Keratinocyte (primary cell): ENCODE results near the gene MLLT6. TPM values are rescaled to one million over a fixed set of nuclear protein-coding genes. Genes with fewer than 3 reads are reported as not detected.

ENCODE experiments used
- DNase-seq: peaks from one replicate; pipeline ENCODE4 v3.0.0-alpha.2; 2011; ENCODE audit warnings: low read depth, missing footprints, low spot score
- FAIRE-seq: peaks from 2 replicates; lab custom pipeline; 2011; peaks lifted over from hg19 to GRCh38; lab: Jason Lieb, UNC
- H2AFZ ChIP-seq: 2 replicates; pipeline ENCODE4 v1.6.0; 2012; ENCODE audit warnings: low read length, control low read depth, inconsistent platforms; ENCODE audit not compliant: control insufficient read depth
- H3K27ac ChIP-seq: 2 replicates; pipeline ENCODE4 v1.5.1; 2011; ENCODE audit warnings: low read length; ENCODE audit not compliant: control insufficient read depth, insufficient read depth
- H3K27me3 ChIP-seq: 3 replicates; pipeline ENCODE4 v1.6.0; 2011; ENCODE audit warnings: low read length; ENCODE audit not compliant: control insufficient read depth, insufficient read depth; ENCODE audit errors: extremely low read depth
- H3K36me3 ChIP-seq, 2 experiments: 2 replicates in 1 of 2; 3 replicates in 1 of 2; pipeline ENCODE4 v1.5.1; 2011; ENCODE audit warnings: low read length in 2 of 2, mild to moderate bottlenecking in 1 of 2; ENCODE audit not compliant: control insufficient read depth in 2 of 2, insufficient read depth in 2 of 2; ENCODE audit errors: extremely low read depth in 1 of 2
- H3K4me1 ChIP-seq: 3 replicates; pipeline ENCODE4 v1.5.1; 2011; ENCODE audit warnings: low read length; ENCODE audit not compliant: control insufficient read depth, insufficient read depth; ENCODE audit errors: extremely low read depth
- H3K4me2 ChIP-seq: 3 replicates; pipeline ENCODE4 v1.6.0; 2011; ENCODE audit warnings: low read depth, low read length; ENCODE audit not compliant: control insufficient read depth, insufficient read depth; ENCODE audit errors: extremely low read depth
- H3K4me3 ChIP-seq, 3 experiments: fragments of 200-600 bp in 1 of 3; sonication (generic) in 1 of 3; 2 replicates in 2 of 3; 3 replicates in 1 of 3; pipeline ENCODE4 v1.5.1; 2011 to 2016; ENCODE audit warnings: low read length in 3 of 3, mild to moderate bottlenecking in 3 of 3, control low read depth in 2 of 3, inconsistent platforms in 1 of 3, low read depth in 1 of 3, mixed read lengths in 1 of 3, mixed run types in 1 of 3, moderate library complexity in 1 of 3; ENCODE audit not compliant: control insufficient read depth in 2 of 3, insufficient read depth in 2 of 3; ENCODE audit errors: extremely low read depth in 1 of 3
- H3K79me2 ChIP-seq: 2 replicates; pipeline ENCODE4 v1.6.0; 2012; ENCODE audit warnings: low read length; ENCODE audit not compliant: control insufficient read depth, insufficient read depth
- H3K9ac ChIP-seq: 3 replicates; pipeline ENCODE4 v1.6.0; 2011; ENCODE audit warnings: low read length; ENCODE audit not compliant: control insufficient read depth, insufficient read depth; ENCODE audit errors: extremely low read depth
- H3K9me1 ChIP-seq: 3 replicates; pipeline ENCODE4 v1.6.0; 2011; ENCODE audit warnings: low read length; ENCODE audit not compliant: control insufficient read depth, insufficient read depth; ENCODE audit errors: extremely low read depth
- H3K9me3 ChIP-seq: 2 replicates; pipeline ENCODE4 v1.5.1; 2012; ENCODE audit warnings: low read depth, low read length; ENCODE audit not compliant: control insufficient read depth
- H4K20me1 ChIP-seq: 3 replicates; pipeline ENCODE4 v1.6.0; 2011; ENCODE audit warnings: low read length; ENCODE audit not compliant: control insufficient read depth, insufficient read depth; ENCODE audit errors: extremely low read depth
- EZH2 ChIP-seq: IDR thresholded peaks from one replicate; pipeline ENCODE4 v1.6.1; 2012; ENCODE audit warnings: inconsistent platforms, mild to moderate bottlenecking, low read length, moderate library complexity
- dilution Hi-C: fragments of 300-500 bp; cut with MboI; formaldehyde crosslinking; loops from one replicate; pipeline ENCODE4 v1.7.0; 2020; ENCODE audit warnings: low sequenced_read_pairs; ENCODE audit not compliant: extremely low pct_ligation_motif_present
- polyA plus RNA-seq, 5 experiments: library from polyadenylated mRNA; depleted of rRNA in 3 of 5; stranded (reverse) in 3 of 5; stranded (forward) in 1 of 5; unstranded in 1 of 5; fragments of >200 nt; gene quantifications; 1 replicate in 1 of 5; 2 replicates in 3 of 5; 3 replicates in 1 of 5; pipeline versions ENCODE4 v1.2.1 to v1.2.3, GENCODE V29; 2011 to 2012; ENCODE audit warnings: missing spikeins in 2 of 5, low read depth in 1 of 5, low replicate concordance in 1 of 5
- TF ChIP-seq, protein P1 (sequence below), 3 experiments: IDR thresholded peaks in 1 of 3; conservative IDR thresholded peaks in 1 of 3; optimal IDR thresholded peaks in 1 of 3; 2 replicates in 2 of 3; 3 replicates in 1 of 3; pipeline versions ENCODE3 to v1.5.1; 2011; ENCODE audit warnings: low read length in 3 of 3, mild to moderate bottlenecking in 3 of 3, moderate library complexity in 2 of 3, control low read depth in 1 of 3, inconsistent platforms in 1 of 3; ENCODE audit not compliant: insufficient read depth in 2 of 3; ENCODE audit errors: extremely low read depth in 1 of 3

Gene MLLT6
- polyA plus RNA-seq, 1 donor (not counting 4 experiments of a cell fraction or from before 2014, with no cell fraction given): 17.4 TPM

DNA sequence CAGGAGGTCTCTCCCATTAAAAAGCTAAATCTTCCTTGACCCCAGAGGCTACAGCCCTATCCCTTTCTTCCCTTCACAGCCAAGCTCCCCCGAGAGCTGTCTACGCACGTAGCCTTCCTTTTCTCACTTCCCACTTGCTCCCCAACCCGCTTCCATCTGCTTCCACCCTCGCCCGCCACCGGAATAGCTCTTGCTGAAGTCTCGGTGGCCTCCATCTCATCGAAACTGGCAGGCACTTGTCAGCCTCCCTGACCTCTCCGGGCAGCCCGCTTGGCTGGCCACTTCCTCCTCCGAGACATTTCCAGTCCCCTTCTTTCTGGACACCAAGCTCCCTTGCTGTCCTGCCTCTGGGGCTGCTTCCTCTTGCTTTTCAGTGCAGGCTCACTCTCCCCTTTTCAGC lies 19.6 kb upstream of the MLLT6 start:
- no peaks in the 10 kb centered on the region for H3K9me1 ChIP-seq
- no peak overlapping the region for H3K4me2 ChIP-seq
- no peak overlapping the region for H2AFZ ChIP-seq
- TF ChIP-seq EZH2: no peak
- TF ChIP-seq, protein P1, sequence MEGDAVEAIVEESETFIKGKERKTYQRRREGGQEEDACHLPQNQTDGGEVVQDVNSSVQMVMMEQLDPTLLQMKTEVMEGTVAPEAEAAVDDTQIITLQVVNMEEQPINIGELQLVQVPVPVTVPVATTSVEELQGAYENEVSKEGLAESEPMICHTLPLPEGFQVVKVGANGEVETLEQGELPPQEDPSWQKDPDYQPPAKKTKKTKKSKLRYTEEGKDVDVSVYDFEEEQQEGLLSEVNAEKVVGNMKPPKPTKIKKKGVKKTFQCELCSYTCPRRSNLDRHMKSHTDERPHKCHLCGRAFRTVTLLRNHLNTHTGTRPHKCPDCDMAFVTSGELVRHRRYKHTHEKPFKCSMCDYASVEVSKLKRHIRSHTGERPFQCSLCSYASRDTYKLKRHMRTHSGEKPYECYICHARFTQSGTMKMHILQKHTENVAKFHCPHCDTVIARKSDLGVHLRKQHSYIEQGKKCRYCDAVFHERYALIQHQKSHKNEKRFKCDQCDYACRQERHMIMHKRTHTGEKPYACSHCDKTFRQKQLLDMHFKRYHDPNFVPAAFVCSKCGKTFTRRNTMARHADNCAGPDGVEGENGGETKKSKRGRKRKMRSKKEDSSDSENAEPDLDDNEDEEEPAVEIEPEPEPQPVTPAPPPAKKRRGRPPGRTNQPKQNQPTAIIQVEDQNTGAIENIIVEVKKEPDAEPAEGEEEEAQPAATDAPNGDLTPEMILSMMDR (optimal IDR thresholded peaks at IDR 0.05 in 1 of 3, IDR thresholded peaks at IDR 0.05 in 1 of 3, conservative IDR thresholded peaks at IDR 0.05 in 1 of 3; ENCODE audit: extremely low read depth in 1 of 3, insufficient read depth in 2 of 3, low read length in 3 of 3): no peak
- no peak overlapping the region for H3K27ac ChIP-seq
- DNase-seq (no peak), FAIRE-seq (no peak)
- no peaks in the 10 kb centered on the region for H3K9me3 ChIP-seq
- no peaks in the 10 kb centered on the region for H3K4me1 ChIP-seq
- no peaks in the 10 kb centered on the region for H3K79me2 ChIP-seq
- dilution Hi-C loops: no loop called here
- peaks cover 8% of the 10 kb centered on the region for H3K27me3 ChIP-seq
- no peaks in the 10 kb centered on the region for H3K36me3 ChIP-seq
- H3K9ac ChIP-seq: no peak overlapping the region
- H4K20me1 ChIP-seq: no peaks in the 10 kb centered on the region
- H3K4me3 ChIP-seq: no peak overlapping the region

DNA sequence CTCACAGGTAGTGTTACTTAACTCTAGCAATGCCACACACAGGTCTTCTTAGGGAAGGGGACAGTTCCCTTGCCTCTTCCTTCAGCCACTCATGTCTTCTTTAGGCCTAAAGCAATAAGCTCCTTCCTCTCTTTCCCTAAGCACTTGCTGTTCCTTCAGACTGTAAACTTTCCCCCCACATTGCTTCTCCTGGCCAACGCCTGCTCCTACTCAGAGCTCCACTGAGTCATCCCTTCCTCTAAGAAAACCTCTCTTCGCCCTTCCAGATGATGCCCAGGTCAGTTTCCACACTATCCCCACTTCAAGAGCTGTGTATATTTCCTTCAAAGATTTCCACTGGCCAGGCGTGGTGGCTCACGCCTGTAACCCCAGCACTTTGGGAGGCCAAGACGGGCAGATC lies 17.8 kb upstream of the MLLT6 start:
- H3K36me3 ChIP-seq: no peaks in the 10 kb centered on the region
- DNase-seq: no peak
- H3K27me3 ChIP-seq: peaks cover 8% of the 10 kb centered on the region
- dilution Hi-C loops: no loop called here
- no peaks in the 10 kb centered on the region for H3K9me3 ChIP-seq
- TF ChIP-seq EZH2: no peak
- TF ChIP-seq, protein P1 (optimal IDR thresholded peaks at IDR 0.05 in 1 of 3, IDR thresholded peaks at IDR 0.05 in 1 of 3, conservative IDR thresholded peaks at IDR 0.05 in 1 of 3; ENCODE audit: extremely low read depth in 1 of 3, insufficient read depth in 2 of 3, low read length in 3 of 3): no peak
- no peaks in the 10 kb centered on the region for H3K4me1 ChIP-seq
- H3K4me2 ChIP-seq: no peak overlapping the region
- H3K27ac ChIP-seq: no peak overlapping the region
- no peak for FAIRE-seq
- H3K79me2 ChIP-seq: no peaks in the 10 kb centered on the region
- no peak overlapping the region for H3K4me3 ChIP-seq
- no peaks in the 10 kb centered on the region for H4K20me1 ChIP-seq
- H3K9me1 ChIP-seq: no peaks in the 10 kb centered on the region
- H3K9ac ChIP-seq: no peak overlapping the region
- H2AFZ ChIP-seq: no peak overlapping the region
